SK-N-DZ (cell line): ENCODE data around the gene XPC.
"Not testable (repeated sequence)": the region's sequence is repeated elsewhere in the genome, so short reads cannot be mapped to it uniquely, and the experiment has no call there.

Experiments used
- DNase-seq: peaks from one replicate; pipeline ENCODE4 v3.0.0-alpha.2; 2015; ENCODE audit warnings: low spot score

The XPC gene

DNA sequence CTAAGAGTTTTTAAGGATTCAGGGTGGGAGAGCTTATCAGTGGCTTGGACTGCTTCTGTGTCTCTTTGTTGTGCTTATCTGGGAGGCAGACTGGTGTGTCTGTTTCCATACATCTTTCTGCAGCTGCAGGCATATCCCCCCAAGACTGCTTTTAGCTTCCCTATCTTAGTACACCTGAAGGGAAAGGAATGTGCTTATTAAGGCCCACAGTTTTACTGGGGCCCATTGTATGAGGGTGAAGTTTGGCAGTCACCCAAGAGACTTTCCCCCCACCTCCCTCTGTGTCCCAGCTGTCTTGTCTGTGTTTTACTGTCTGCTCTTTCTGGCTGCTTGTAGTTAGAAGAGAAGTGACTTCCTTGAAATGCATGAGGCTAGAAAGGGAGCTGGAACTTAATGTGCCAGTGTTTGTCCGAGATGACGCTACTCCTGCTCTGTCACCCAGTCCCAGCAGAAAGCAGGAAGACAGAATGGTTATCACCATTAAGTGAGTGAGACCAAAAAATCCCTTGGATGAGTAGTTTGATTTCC, 57.4 kb downstream of the XPC start:
- not testable (repeated sequence) for DNase-seq

DNA sequence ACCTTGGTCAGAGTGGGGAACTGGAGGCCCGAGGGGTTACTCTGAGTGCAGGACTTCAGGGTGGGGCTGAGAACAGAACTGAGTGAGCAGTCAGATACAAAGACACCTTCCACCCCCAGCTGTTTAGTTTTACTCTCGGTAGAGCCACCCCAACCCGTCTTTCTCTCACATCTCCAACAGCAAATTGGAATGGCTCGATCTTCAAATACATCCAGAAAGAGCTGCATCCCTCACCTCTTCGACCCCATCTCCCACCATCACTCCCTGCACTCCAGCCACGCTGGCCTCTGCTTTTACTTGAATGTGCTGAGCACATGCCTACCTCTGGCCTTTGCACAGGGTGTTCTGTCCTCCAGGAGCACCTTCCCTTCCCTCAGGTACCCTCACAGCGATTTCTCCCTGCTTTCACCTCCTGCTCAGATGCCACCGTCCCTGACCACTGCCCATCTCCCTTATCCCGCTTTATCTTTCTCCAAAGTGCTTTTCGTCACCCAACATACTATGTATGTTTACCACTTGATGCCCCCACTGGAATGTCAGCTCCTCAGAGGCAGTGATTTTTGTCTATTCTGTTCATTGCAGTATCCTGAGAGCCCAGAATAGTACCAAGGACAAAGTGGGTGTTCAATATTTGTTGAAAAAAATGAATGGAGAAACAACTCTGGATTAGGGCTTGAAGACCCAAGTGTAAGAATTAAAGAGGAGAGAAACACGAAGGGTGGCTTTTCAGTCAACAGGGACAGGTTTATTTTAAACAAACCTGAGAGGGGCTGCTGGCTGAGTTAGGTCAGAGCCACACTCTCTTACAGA, 58.1 kb downstream of the XPC start:
- no peak for DNase-seq

GRCh38 chr3:14119651-14120050, 58.8 kb downstream of the XPC start:
- DNase-seq: no peak

DNA sequence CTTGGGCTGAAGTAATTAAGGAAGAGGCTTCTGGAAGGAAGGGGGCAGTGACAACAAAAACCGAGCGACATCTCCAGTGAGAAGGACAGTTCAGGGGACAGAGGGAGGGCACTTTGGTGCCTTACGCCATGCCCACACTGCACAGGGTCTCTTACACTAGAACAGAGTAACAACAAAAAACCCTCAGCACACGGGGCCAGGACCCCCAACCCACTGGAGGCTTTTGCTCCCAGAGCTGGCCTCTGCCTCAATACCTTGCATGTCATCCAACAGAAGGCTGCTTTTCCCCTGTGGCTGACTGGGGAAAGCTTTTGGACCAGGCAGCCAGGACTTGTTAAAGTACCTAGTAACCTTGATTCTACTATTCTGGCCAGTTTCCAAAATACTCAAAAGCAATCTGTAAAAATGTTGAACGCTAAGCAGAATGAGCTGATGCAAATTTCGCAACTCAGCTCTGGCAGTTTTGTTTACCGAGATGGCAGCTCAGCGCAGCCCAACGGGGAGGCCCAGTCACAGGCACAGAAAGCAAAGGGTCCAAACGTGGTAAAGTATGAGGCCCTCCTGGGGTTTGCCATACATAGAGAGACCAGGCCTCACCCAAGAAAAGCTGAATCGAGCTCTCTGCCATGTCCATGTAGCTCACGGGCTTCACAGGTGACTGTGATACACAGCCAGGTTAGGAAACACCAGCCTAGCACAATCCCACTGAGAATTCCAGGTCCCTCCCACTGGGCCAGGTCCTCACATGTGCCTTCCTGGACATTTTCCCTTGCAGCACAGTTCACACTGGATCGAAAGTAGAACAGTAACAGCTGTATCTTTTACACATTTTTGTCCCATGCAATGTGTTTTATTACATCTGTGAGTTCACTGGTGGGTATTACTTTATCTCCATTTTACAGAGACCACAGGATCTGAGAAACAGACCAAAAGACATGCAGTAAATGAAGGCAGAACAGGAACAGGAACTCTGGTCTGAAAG, 59.7 kb downstream of the XPC start:
- no peak for DNase-seq

DNA sequence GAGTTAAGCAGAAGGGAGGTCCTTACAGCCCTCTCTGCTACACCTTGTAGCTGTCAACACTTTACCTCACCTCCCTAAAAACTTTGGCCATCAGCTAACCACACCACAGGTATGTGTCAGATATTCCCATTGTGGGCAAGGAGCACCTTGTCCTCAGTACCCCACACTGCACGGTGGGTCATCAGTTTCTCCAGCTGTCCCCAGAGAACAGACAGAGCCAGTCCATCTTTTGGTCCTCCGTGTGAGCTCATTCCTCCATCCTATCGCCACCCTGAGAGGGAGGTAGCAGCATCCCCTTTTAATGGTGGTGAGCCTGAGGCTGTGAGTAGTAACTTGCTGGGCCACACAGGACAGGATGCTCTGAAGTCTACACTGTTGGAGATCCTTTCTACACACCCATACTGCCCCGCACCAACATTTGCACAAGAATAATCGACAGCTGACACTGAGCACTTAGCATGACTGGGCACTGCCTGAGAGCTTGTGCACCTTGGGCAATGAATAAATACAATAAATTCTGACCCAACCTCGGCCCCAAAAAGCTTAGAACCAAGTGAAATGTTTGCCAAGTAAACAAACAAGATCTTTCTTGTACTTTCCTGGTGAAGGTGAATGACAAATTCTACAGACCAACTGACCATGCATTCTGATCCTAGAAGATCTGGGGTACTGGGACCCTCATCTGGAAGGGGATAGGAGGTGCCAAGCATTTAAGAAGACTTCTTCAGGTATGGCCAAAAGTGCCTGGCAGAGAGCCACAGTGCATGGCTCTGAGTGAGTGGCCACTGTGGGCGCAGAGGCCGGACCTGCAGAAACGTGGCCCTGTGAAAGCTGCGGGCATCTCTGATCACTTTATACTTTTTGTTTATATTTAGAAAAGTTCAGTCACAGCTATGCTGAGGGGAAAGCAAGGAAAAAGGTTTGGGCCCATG, 60.7 kb downstream of the XPC start:
- DNase-seq: no peak

GRCh38 chr3:14113965-14114635, 64.3 kb downstream of the XPC start:
- DNase-seq: no peak

DNA sequence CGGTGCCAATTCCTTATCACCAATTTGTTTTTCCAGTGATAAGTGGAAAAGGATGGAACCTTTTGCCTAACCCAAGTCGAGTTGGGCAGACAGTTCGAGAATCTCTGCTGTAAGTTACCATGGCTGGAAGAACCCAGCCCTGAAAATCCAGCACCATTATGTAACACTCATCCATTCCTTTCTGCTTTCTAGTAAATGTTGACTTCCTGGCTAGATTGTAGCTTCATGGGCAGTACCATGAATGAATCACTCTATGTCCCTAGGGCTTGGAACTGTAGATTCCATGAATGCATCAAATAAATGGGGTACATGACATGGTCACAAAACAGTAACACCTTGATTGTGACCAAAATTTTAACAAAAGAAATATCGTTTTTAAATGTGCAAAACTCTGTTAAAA, 67.7 kb downstream of the XPC start:
- DNase-seq: no peak

DNA sequence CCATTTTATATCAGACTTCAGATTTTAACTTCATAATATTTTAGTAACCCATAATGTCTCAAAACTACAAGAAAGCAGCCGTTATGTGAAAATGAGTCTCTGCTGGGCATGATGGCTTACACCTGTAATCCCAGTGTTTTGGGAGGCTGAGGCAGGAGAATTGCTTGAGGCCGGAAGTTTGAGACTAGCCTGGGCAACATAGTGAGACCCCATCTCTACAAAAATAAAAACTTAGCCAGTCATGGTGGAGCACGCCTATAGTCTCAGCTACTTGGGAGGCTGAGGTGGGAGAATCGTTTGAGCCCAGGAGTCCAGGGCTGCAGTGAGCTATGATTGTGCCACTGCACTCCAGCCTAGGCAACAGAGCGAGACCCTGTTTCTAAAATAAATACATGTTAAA, 68.6 kb downstream of the XPC start:
- DNase-seq: not testable (repeated sequence)

DNA sequence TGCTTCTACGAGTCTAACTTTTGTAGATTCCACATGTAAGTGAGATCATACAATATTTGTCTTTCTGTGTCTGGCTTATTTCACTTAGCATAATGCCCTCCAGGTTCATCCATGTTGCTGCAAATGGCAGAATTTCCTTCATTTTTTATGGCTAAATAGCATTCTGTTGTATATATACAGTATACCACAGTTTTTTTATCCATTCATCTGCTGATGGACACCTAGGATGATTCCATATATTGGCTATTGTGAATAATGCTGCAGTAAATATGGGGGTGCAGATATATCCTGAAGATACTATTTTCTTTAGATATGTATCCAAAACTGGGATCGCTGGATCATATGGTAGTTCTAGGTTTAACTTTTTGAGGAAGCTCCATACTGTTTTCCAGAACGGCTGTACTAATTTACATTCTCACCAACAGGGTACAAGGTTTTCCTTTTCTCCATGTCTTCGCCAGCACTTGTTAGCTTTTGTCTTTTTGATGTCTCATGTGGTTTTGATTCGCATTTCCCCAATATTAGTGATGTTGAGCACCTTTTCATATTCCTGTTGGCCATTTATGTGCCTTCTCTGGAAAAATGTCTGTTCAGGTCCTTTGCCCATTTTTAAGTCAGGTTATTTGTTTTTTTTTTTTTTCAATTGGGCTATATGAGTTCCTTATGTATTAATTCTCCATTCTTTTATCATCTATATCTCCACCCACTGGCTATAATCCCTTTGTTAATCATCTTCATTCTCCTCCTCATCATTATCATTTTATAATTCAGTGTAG, 80.6 kb downstream of the XPC start:
- DNase-seq: no peak

GRCh38 chr3:14096742-14097141, 81.7 kb downstream of the XPC start:
- no peak for DNase-seq
